Stimulated activated CD8-positive, alpha-beta memory T cell treated with anti-CD3 and anti-CD28 coated beads, Interleukin-7, amount 100 ng/mL, for 24 hours (primary cell): ENCODE data around the gene PHLDA3.

ENCODE experiments used
- DNase-seq: peaks from one replicate; pipeline ENCODE4 v3.0.0-alpha.2; 2020; ENCODE audit warnings: low read depth

PHLDA3 gene

DNA sequence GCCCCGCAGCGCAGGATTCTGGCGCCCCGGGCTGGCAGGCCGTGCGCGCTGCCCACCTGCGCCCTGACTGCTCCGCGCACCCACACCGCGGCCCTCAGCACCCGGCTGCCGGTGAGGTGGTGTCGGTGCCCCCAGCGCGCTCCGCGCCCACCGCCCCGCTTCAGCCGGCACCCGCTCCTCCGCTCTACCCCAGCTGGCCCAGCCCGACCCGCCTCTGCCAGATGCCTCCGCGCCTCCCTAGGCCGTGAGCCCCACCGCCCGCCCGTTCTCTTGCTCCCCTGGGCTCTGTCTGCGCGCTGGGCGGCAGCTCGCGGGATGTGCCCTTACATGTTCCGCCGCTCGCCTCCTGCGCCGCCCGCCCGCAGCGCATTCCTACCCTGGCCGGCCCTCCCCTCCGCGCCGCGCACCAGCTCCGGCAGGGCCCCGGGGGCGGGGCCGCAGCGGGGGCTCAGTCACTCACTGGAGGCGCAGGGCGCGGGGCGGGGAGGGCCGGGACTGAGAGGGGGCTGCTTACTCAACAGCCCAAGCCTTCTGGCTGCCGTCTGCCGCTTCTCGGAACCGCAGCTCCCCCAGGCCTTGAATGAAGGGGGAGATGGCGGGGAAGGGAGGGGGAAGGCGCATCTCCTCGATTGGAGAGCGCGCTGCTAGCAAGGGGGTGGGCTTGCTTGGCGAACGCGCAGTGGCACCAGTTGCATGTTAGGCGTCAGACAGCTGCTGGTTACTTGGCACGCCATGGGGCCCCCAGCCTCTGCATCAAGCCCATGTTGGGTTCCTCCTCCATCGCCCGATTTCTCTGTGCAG, at the start of gene PHLDA3:
TSS of gene PHLDA3 (minus strand) at position 345 of the 801 bp plus-strand sequence. CDS start 402 bp downstream, outside the sequence.
- DNase-seq, result no peak

DNA sequence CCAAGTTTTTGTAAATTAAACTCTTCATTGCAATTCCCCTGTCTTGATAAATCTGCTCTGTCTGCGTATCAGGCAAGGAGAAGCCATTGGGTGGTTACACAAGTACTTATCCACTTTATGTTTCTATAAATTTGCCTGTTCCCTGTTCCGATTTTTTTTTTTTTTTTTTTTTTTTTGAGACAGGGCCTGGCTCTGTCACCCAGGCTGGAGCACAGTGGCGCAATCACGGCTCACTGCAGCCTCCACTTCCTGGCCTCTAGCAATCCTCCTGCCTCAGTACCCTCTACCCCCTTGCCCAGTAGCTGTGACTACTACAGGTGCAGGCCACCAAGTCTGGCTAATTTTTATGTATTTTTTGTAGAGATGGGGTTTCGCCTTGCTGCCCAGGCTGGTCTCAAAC, 49.1 kb upstream of the PHLDA3 start:
- DNase-seq, result no peak

DNA sequence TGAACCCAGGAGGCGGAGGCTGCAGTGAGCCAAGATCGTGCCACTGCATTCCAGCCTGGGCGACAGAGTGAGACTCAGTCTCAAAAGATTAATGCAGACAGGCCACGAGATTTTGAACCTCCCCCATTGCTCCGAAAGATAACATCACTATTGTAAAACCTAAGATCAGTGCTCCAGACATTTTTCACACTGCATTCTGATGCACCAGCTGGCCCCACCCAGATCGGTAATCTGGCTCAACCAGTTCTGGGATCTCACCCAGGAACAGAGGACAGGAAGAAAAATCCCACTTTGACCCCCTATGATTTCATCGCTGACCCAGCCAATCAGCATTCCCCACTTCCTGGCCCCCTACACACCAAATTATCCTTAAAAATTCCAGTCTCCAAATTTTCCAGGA, 48.6 kb upstream of the PHLDA3 start:
- no peak for DNase-seq

DNA sequence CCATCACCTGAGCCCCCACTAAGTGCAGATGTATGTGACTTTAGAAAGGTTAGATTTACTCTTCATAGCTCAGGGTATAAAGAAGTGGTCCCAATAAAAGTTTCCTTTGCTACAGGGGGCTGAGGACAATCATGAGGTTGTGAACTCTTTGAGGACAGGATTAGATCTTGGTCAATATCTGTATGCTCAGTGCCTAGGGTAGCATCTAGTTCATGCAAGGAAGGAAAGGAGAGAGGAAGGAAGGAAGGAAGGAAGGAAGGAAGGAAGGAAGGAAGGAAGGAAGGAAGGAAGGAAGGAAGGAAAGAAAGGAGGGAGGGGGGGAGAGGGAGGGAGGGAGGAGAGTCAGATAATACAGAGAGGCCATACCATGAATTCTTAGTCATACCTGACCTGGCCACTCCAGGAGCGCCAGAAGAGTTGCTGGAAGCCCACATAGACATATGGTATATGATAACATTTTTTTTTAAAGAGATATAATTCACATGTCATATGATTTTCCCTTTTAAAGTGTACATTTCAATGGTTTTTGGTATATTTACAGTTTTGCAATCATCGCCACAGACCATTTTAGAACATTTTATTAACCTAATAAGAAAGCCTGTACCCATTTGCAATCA, 47.6 kb upstream of the PHLDA3 start:
- DNase-seq, result no peak

DNA sequence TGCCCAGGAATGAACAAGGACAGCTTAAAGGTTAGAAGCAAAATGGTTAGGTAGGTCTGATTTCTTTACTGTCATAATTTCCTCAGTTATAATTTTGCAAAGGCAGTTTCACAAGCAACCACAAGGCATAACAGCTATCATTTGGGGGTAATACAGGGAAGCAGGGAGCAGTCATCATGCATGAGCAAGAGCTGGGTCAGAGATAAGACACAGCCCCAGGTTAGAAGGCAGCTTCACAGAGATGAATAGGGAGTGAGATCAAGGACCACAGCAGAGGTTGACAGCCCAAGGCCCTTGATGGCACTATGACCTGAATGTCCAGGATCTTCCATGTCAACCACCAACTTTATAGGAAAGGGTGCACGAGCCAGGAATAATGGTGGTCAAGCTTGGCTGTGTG, 46.9 kb upstream of the PHLDA3 start:
- no peak for DNase-seq

DNA sequence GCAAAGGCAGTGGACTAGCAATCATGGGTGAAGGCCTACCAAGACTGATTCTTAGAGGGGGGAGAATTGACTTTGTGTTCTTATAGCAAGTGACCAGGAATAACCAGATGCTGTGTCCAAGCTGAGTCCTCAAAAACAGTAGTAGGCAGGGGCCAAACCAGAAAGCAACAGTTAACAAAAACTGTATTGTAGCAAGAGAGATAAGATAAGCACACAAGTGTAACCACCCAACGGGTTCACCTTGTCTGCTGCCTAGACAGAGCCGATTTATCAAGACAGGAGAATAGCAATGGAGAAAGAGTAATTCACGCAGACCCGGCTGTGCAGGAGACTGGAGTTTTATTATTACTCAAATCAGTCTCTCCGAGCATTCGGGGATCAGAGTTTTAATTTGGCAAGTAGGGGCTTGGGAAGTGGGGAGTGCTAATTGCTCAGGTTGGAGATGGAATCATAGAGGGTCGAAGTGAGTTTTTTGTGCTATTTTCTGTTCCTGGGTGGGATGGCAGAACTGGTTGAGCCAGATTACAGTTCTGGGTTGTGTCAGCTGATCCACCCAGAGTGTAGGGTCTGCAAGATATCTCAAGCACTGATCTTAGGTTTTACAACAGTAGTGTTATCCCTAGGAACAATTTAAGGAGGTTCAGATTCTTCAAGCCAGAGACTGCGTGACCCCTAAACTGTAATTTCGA, 46.2 kb upstream of the PHLDA3 start:
- DNase-seq, result no peak

DNA sequence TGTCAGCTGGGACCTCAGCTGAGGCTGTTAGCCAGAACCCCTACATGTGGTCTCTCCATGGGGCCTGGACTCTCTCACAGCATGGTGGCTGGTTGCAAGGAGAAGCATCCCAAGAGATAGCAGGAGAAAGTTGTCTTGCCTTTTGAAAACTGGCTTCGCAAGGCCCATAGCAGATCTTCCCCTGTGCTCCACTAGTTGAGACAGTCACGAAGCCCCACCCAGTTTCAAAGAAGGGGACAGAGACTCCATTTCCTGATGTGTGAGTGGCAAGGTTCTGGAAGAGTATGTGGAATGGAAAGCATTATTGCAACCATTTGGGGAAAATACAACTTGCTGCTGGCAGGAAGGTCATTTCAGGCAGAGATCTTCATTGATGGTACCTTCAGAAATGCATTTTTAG, 45.5 kb upstream of the PHLDA3 start:
- DNase-seq, result no peak

DNA sequence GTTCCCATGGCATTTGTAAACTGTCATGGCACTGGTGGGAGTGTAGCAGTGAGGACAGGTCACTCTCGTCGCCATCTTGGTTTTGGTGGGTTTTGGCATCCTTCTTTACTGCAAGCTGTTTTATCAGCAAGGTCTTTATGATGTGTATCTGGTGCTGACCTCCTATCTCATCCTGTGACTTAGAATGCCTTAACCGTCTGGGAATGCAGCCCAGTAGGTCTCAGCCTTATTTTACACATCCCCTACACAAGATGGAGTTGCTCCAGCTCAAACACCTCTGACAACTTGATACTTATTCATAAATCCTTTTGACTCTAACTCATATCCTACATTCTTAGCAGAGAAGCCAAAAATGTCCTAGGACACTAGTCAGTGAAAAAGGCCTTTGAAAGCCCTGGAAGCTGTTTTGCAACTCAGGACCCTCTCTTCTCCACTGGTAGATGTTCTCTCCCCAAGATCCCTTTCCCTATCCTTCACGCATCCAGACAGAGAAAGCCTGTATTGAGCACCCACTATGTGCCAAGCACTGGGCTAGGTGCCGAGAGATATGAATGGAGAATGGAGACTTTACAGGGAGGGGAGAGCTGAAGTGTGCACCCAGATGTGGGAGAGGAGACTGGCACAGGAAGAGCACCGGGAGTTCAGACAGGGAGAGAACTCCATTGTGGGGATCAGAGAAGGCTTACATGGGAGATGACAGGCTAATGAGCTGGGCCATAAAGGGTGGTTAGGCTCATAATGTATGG, 44.7 kb upstream of the PHLDA3 start:
- no peak for DNase-seq

DNA sequence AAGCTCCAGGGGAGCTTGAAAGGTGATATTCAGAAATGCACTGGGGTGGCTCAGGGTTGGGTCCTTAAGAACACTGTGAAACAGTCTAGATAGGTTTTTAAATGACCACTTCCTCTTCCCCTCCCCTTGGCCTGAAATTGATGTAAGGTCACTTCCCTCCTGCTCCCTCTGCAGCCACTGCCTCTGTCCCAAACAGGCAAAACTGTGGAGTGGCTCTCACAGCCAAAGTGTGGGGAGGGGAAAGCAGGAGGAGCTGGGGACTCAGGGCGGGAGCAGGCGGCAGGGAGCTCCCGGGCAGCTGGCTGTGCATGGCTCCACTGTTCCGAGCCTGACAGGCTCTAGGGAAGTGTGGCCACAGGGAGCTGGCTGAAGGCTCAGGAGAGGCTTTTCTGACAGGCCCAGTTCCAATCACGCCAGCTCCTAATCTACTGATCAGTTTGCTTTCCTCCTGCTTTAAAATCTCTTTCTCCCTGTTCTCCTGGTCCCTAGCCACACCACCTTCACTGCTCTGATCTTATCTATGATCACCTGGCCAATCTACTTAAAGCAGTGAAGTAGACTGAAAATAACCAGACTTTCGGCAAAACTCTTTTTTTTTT, 43.1 kb upstream of the PHLDA3 start:
- DNase-seq, result no peak

DNA sequence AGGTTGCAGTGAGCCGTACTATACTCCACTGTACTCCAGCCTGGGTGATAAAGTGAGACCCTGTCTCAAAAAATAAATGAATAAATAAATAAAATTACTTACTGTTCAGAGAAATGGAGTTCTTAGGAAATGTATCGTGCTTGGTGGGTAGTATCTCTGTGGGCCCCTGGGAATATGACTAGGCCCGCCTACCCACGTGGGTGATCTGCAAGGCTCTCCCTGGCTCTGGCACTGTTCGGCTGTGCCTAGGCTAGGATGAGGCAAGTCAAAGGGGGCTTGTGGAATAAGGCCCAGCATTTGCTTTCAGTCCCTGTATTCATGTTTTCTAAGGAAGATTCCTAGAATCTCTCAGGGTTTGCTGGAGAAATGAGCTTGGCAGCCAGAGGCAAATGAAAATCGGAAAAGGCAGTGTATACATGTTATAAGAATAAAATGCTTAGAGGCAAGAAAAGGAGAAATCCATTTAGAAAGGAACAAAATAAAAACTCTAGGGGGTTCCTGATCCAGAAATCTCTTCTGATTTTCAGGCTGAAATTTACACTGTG, 42.5 kb upstream of the PHLDA3 start:
- DNase-seq, result no peak

DNA sequence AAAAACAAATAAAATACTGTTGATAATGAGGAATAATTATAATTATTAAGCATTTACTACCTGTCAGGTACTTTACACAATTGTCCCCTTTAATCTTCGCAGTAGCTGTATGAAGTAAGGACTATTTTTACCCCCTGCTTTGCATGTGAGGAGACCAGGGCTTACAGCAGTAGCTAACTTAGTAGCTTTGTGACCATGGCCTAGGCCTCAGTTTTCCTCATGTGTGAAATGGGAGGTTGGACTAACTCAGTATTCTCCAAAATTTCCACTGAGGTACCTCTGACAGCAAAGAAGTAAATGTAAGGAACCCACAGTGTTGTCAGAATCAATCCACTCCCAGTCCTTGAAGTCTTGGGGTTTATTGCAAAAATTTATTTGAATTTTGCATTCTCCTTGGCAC, 41.7 kb upstream of the PHLDA3 start:
- DNase-seq, result no peak

DNA sequence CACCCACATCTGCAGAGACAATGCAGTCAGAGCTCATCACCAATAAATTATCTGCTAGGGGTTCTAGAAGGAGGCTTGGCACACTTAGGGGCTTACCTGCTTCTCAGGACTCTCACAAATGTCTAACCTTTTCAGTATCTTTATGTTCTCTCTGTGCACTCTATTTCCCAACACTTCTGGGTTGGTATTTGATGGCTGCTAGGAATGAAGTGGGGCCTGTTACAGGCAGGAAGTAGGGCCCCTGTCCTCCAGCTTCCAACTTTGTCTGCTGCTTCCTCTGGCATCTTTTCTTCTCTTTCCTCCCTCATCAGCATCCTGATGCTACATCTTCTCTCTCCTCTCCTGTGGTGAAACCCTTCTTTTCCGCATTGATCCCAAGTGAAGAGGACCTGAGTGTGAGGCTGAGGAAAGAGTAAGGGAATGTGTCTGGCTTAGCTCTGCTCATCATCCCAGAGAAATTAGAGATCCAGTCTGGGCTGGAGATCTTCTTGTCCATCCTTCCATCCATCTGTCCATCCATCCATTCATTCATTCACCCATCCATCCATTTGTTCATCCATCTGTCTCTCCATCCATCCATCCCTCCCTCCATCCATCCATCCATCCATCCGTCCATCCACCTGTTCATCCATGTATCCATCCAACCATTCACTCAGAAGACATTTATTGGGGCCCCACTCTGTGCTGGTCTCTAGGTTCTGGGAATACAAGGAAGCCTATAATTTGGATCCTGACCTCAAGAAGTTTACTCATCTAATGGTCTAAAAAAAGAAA, 40.8 kb upstream of the PHLDA3 start:
- DNase-seq, result no peak

DNA sequence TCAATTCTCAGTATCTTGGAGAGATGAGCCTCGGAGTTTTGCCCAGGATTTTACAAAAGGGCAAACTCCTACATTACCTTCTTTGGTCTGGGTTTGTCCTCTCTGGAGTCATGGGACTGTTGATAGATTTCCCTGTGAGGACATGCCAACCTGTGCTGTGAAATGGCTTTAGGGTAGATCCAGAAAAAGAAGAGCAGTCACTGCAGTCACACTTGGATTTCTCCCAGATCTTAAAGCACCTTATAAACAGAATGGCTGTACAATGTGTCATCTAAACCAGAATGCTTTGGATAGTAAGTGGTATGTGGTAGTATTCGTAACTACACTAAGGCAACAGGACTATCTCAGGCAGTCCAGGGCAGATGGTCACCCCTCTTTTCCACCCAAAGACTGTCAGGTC, 39.8 kb upstream of the PHLDA3 start:
- DNase-seq, result no peak

DNA sequence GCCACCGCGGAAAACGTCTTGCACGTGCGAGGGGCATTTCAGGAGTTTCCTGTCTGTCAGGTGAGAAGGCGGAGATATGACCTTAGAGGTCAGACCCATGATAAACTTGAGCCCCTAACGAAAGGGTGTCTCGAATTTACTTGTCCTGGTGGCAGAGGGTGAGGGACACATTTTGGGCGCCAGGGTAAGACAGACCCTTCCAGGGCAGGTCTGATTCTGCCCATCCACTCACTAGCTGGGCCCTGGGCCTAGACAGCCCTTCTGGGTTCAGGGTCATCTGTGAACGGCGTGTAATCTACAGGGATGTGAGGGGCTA, 38.3 kb upstream of the PHLDA3 start:
- DNase-seq, result no peak

DNA sequence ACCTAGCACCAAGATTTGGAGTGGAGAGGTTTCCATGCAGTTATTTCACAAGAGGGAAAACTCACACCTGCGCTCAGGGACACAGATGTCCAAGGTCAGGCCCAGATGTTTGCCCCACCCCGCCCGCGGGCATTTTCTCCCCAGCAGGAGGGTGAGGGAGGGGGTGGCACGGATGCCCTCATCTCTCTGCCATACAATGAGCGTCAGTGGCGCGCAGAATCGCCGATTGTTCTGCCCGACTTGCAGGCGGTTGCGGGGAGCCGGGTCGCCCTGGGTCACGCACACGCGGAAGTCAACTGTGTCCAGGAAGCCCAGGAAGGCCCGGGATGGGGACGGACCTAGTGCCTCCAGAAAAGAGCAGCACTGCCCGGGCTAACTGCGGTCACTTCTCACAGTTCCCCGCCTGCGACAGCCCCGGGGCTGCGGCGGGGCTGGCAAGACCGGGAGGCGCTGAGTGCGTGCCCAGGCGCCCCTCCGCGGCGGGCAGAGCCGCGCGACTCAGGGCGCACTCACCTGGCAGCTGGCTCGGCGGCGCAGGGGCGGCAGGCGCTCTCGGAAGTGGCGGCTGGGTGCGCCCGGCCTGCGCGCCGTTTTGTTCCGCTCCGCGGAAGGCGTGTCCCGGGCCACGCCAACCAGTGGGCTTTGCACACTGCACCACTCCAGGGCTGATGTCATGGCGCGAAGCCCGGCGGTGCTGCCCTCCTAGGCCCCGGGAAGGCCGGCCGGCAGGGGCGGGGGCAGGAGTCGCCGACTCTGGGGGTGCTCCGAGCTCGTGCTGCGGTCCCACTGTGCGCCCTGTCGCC, 37.8 kb upstream of the PHLDA3 start, which contains the start of gene CSRP1:
TSS of gene CSRP1 (minus strand) at position 567 of the 803 bp plus-strand sequence. CDS start 10,820 bp downstream, outside the sequence.
- DNase-seq, result peak; percentile 50

DNA sequence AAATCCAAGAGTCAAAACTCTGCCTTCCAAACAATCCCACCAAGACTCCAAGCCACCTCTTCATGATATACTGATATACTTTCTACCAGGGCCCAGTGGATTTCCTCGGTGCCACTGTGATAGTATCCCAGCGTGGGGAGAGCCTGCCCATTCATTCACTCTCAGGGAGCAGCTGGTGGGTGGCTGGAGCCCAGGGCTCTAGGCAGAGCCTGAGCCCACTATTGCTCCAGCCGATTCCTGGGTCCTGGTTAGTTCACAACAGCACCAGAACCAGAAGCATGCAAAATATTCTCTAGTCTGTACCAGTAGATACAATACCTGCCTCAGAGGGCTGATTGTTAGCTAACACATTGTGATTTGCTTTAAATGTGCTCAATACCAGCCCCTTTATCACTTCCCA, 37.1 kb upstream of the PHLDA3 start:
- no peak for DNase-seq

DNA sequence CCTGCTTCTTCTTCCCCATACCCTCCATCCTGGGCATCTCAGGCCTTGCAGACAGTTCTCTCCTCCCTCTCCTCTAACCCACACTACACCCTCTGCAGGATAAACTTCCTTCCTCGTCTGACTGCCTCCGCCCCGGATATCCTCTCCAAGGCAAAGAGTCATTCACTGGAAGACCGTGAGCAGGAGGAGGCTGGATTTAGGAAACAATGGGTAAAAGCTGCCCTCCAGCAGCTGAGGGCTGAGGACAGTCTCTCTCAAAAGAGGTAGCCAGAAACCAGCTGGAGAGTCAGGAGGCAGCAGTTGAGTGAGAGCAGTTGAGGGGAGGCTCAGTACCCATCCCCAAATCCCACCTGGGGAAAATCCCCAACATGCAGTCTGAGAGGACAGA, 36.5 kb upstream of the PHLDA3 start:
- no peak for DNase-seq

DNA sequence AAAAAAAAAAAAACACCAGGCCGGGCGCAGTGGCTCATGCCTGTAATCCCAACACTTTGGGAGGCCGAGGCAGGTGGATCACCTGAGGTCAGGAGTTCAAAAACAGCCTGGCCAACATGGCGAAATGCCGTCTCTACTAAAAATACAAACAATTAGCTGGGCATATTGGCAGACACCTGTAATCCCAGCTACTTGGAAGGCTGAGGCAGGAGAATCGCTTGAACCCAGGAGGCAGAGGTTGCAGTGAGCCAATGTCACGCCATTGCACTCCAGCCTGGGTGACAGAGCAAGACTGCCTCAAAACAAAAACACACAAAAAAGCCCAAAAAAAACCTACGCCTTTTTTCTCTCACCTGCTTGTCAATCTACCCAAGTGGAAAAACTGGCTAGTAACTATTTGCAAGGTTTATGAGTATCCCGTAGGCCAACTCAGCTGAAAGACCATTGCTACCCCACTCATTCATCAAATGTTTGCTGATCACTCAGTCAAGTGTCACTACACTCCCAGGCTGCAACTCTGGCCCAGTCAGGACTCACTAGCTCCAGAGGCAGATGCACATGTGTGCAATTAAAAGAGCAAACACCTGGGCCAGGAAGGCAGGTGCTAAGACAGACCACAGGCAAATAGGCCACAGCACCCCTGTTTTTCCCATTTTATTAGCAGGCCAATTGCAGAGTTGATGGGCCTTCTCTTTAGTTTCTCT, 36.0 kb upstream of the PHLDA3 start:
- DNase-seq, result no peak

DNA sequence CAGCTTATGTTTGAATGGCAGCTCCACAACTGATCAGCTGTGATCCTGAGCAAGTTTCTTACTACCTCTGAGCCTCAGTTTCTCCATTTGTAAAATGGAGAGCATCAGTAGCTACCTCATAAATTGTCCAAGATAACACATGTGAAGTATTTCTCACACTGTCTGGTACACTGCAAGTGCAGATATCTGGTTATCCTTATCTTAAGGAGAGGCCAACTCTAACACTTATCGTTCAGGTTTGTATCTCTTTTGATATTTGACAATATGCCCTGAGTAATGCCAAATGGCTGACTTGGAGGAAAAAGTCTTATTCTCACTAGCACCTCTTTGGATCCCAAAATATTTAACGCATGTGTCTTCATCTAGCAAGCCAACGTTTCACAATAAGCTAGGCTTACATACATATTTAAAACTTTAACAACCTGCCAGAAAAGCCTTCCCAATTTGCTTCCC, 35.2 kb upstream of the PHLDA3 start:
- no peak for DNase-seq
